SK-N-SH (cell line): ENCODE results near the gene CLDN14. TPM values are rescaled to one million over a fixed set of nuclear protein-coding genes. Genes with fewer than 3 reads are reported as not detected.

Experiments used
- CTCF ChIA-PET: fragments of 300-600, 350-600 bp; formaldehyde crosslinking; extraction: SDS; loops from one replicate; lab custom pipeline; 2021; lab: Yijun Ruan, JAX
- POLR2A ChIA-PET: fragments of 350-600 bp; sonication (Branson Sonifier 250); formaldehyde crosslinking; extraction: SDS; loops from one replicate; lab custom pipeline; 2020; ENCODE audit warnings: antibody characterized with exemption, inconsistent platforms; lab: Yijun Ruan, JAX
- DNase-seq: peaks from one replicate; pipeline ENCODE4 v3.0.0; 2012
- H2AFZ ChIP-seq: fragments of 200-600 bp; sonication (generic); 2 replicates; pipeline ENCODE4 v1.8.1; 2016; ENCODE audit warnings: antibody characterized with exemption, mild to moderate bottlenecking, low read depth
- H3F3A ChIP-seq: fragments of 200-600 bp; sonication (generic); replicated peaks from 2 replicates; pipeline ENCODE3; 2016; ENCODE audit warnings: antibody characterized with exemption, mild to moderate bottlenecking; ENCODE audit not compliant: insufficient read depth
- H3K27ac ChIP-seq, 2 experiments: fragments of 200-500 bp in 1 of 2; fragments of 200-600 bp in 1 of 2; sonication (Bioruptor generic) in 1 of 2; sonication (generic), shearing (Covaris generic) in 1 of 2; 2 replicates each; pipeline versions ENCODE4 v1.5.1 to v1.6.1; 2014 to 2016; ENCODE audit warnings: low read depth in 2 of 2, inconsistent platforms in 1 of 2, low read length in 1 of 2, mild to moderate bottlenecking in 1 of 2, mixed read lengths in 1 of 2
- H3K27me3 ChIP-seq: fragments of 200-600 bp; sonication (generic), shearing (Covaris generic); 2 replicates; pipeline ENCODE4 v1.6.1; 2016; ENCODE audit warnings: mixed run types; ENCODE audit not compliant: insufficient read depth
- H3K36me3 ChIP-seq, 2 experiments: fragments of 200-500 bp in 1 of 2; fragments of 200-600 bp in 1 of 2; sonication (Bioruptor generic) in 1 of 2; sonication (generic) in 1 of 2; replicated peaks in 1 of 2; 2 replicates each; pipeline versions ENCODE3 to v1.5.1; 2014 to 2016; ENCODE audit warnings: low read length in 1 of 2, mild to moderate bottlenecking in 1 of 2; ENCODE audit not compliant: insufficient read depth in 2 of 2, control insufficient read depth in 1 of 2
- H3K4me1 ChIP-seq, 2 experiments: fragments of 200-500 bp in 1 of 2; fragments of 200-600 bp in 1 of 2; sonication (Bioruptor generic) in 1 of 2; sonication (generic), shearing (Covaris generic) in 1 of 2; 2 replicates each; pipeline versions ENCODE4 v1.5.1 to v1.6.1; 2014 to 2016; ENCODE audit warnings: low read depth in 1 of 2, low read length in 1 of 2, mixed run types in 1 of 2; ENCODE audit not compliant: insufficient read depth in 2 of 2, control insufficient read depth in 1 of 2
- H3K4me2 ChIP-seq: fragments of 200-600 bp; sonication (generic), shearing (Covaris generic); 2 replicates; pipeline ENCODE4 v1.6.1; 2017; ENCODE audit warnings: mixed run types
- H3K4me3 ChIP-seq, 2 experiments: fragments of 200-500 bp in 1 of 2; fragments of 200-600 bp in 1 of 2; sonication (Bioruptor generic) in 1 of 2; sonication (generic), shearing (Covaris generic) in 1 of 2; 2 replicates each; pipeline versions ENCODE4 v1.5.1 to v1.8.1; 2014 to 2016; ENCODE audit warnings: low read depth in 2 of 2, inconsistent platforms in 1 of 2, low read length in 1 of 2, mild to moderate bottlenecking in 1 of 2, mixed read lengths in 1 of 2, moderate library complexity in 1 of 2
- H3K79me2 ChIP-seq: fragments of 200-600 bp; sonication (generic); 2 replicates; pipeline ENCODE4 v1.8.1; 2017; ENCODE audit warnings: mild to moderate bottlenecking; ENCODE audit not compliant: insufficient read depth
- H3K9ac ChIP-seq: fragments of 200-600 bp; sonication (generic); 2 replicates; pipeline ENCODE4 v1.6.1; 2017; ENCODE audit warnings: mixed run types
- H3K9me2 ChIP-seq: fragments of 200-600 bp; sonication (generic); 2 replicates; pipeline ENCODE4 v1.6.1; 2017; ENCODE audit warnings: mixed run types
- H3K9me3 ChIP-seq: fragments of 200-600 bp; sonication (generic); 2 replicates; pipeline ENCODE4 v1.6.1; 2017; ENCODE audit warnings: mixed run types, mild to moderate bottlenecking, moderate library complexity
- H4K20me1 ChIP-seq: fragments of 200-600 bp; sonication (generic); 2 replicates; pipeline ENCODE4 v1.6.1; 2017; ENCODE audit warnings: mild to moderate bottlenecking, mixed run types; ENCODE audit not compliant: insufficient read depth
- EP300 ChIP-seq, 2 experiments: IDR thresholded peaks; 2 replicates each; pipeline versions ENCODE4 v1.4.0 to v1.6.1; 2012; ENCODE audit warnings: borderline replicate concordance in 1 of 2, low read depth in 1 of 2, low read length in 1 of 2
- MXI1 ChIP-seq: IDR thresholded peaks from 2 replicates; pipeline ENCODE4 v1.6.1; 2012; ENCODE audit warnings: mild to moderate bottlenecking, low read depth, low read length, improper control_type of control experiment
- POLR2AphosphoS5 ChIP-seq: IDR thresholded peaks from 2 replicates; pipeline ENCODE4 v1.6.1; 2012; ENCODE audit warnings: low read depth, low read length
- RAD21 ChIP-seq: IDR thresholded peaks from 2 replicates; pipeline ENCODE4 v1.6.1; 2012; ENCODE audit warnings: mild to moderate bottlenecking, low read length
- RCOR1 ChIP-seq: fragments of 150-350 bp; IDR thresholded peaks from 2 replicates; pipeline ENCODE4 v1.6.1; 2017; ENCODE audit warnings: antibody characterized with exemption, low read length
- RFX5 ChIP-seq: IDR thresholded peaks from 2 replicates; pipeline ENCODE4 v1.6.1; 2012; ENCODE audit warnings: mild to moderate bottlenecking, improper control_type of control experiment, low read length
- RXRA ChIP-seq: IDR thresholded peaks from 2 replicates; pipeline ENCODE4 v1.4.0; 2012; ENCODE audit warnings: low read depth, mild to moderate bottlenecking, borderline replicate concordance
- TEAD4 ChIP-seq: IDR thresholded peaks from 2 replicates; pipeline ENCODE4 v1.4.0; 2012; ENCODE audit warnings: mild to moderate bottlenecking, borderline replicate concordance; ENCODE audit not compliant: insufficient read depth
- WGBS: methylation state at CpG from one replicate; pipeline ENCODE4 v1.1.6; 2017; ENCODE audit warnings: low lambda C conversion rate; 5-methylcytosine and 5-hydroxymethylcytosine counted together
- polyA plus RNA-seq, 3 experiments: library from polyadenylated mRNA; depleted of rRNA; stranded (reverse); fragments of >200 nt; gene quantifications; 2 replicates each; pipeline ENCODE4 v1.2.3, GENCODE V29; 2012
- TF ChIP-seq, protein P1 (sequence below): fragments of 150-350 bp; IDR thresholded peaks from 2 replicates; pipeline ENCODE4 v1.6.1; 2017; ENCODE audit warnings: antibody characterized with exemption, low read length, low read depth, borderline replicate concordance
- TF ChIP-seq, protein P2 (sequence below): IDR thresholded peaks from 2 replicates; pipeline ENCODE4 v1.4.0; 2012; ENCODE audit warnings: low read depth, borderline replicate concordance
- TF ChIP-seq, protein P3 (sequence below): fragments of 150-350 bp; IDR thresholded peaks from 2 replicates; pipeline ENCODE4 v1.6.1; 2016; ENCODE audit warnings: mild to moderate bottlenecking, low read depth, low read length
- TF ChIP-seq, protein P4 (sequence below): IDR thresholded peaks from 2 replicates; pipeline ENCODE4 v1.4.0; 2012; ENCODE audit warnings: low read depth
- TF ChIP-seq, protein P5 (sequence below): fragments of 200-600 bp; sonication (generic); IDR thresholded peaks from 2 replicates; pipeline ENCODE4 v1.6.1; 2017; ENCODE audit warnings: antibody characterized with exemption, mild to moderate bottlenecking, moderate library complexity
- TF ChIP-seq, protein P6 (sequence below): IDR thresholded peaks from 2 replicates; pipeline ENCODE4 v1.6.1; 2012; ENCODE audit warnings: mild to moderate bottlenecking, low read depth, low read length, moderate library complexity
- TF ChIP-seq, protein P7 (sequence below): IDR thresholded peaks from 2 replicates; pipeline ENCODE4 v1.4.0; 2012; ENCODE audit warnings: low read depth, borderline replicate concordance

Gene CLDN14
- polyA plus RNA-seq, 1 of the 3 experiments (the other 2 are of a cell fraction) = not detected

DNA sequence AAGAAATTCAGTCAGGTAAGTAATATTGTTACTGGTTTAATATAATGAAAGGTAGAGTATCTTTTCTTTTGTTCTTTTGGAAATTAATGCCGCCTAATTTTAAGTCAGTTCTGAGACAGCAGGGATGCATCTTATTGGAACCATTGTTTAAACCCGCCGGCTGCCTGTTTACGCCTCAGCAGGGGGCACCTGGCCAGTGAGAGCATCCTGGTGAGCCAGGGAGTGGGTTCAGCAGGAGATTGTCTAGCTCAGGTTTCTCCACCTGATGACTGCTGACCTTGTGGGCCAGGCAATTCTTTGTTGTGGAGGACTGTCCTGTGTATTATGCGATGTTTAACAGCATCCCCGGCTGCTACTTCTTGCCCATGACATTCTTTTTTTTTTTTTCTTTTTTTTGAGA lies 64.5 kb downstream of the CLDN14 start:
- Histone ChIP-seq H3K27ac (no peak overlapping the region), H3K9me2 (no peaks in the 10 kb centered on the region)
- TF ChIP-seq EP300 (IDR thresholded peaks at IDR 0.05; ENCODE audit: borderline replicate concordance in 1 of 2, low read depth in 1 of 2, low read length in 1 of 2) (no peak), TEAD4 (no peak), RAD21 (no peak), POLR2AphosphoS5 (no peak), RXRA (no peak), MXI1 (no peak), RCOR1 (no peak)
- TF ChIP-seq, protein P1, sequence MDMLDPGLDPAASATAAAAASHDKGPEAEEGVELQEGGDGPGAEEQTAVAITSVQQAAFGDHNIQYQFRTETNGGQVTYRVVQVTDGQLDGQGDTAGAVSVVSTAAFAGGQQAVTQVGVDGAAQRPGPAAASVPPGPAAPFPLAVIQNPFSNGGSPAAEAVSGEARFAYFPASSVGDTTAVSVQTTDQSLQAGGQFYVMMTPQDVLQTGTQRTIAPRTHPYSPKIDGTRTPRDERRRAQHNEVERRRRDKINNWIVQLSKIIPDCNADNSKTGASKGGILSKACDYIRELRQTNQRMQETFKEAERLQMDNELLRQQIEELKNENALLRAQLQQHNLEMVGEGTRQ = no peak
- TF ChIP-seq, protein P2, sequence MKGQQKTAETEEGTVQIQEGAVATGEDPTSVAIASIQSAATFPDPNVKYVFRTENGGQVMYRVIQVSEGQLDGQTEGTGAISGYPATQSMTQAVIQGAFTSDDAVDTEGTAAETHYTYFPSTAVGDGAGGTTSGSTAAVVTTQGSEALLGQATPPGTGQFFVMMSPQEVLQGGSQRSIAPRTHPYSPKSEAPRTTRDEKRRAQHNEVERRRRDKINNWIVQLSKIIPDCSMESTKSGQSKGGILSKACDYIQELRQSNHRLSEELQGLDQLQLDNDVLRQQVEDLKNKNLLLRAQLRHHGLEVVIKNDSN = no peak
- TF ChIP-seq, protein P3, sequence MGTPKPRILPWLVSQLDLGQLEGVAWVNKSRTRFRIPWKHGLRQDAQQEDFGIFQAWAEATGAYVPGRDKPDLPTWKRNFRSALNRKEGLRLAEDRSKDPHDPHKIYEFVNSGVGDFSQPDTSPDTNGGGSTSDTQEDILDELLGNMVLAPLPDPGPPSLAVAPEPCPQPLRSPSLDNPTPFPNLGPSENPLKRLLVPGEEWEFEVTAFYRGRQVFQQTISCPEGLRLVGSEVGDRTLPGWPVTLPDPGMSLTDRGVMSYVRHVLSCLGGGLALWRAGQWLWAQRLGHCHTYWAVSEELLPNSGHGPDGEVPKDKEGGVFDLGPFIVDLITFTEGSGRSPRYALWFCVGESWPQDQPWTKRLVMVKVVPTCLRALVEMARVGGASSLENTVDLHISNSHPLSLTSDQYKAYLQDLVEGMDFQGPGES = no peak
- TF ChIP-seq, protein P4, sequence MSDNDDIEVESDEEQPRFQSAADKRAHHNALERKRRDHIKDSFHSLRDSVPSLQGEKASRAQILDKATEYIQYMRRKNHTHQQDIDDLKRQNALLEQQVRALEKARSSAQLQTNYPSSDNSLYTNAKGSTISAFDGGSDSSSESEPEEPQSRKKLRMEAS = no peak
- TF ChIP-seq, all 33 proteins: peak for 0
- Histone ChIP-seq H4K20me1 (no peaks in the 10 kb centered on the region), H2AFZ (no peak overlapping the region), H3K27me3 (no peaks in the 10 kb centered on the region), H3K9ac (no peak overlapping the region), H3K4me3 (no peak overlapping the region), H3K79me2 (no peaks in the 10 kb centered on the region), H3F3A (no peaks in the 10 kb centered on the region), H3K4me1 (peaks cover 0 to 2% of the 10 kb centered on the region in 2 experiments; a peak in 1 of 4 replicates), H3K4me2 (no peak overlapping the region), H3K9me3 (no peaks in the 10 kb centered on the region), H3K36me3 (peaks cover 4 to 26% of the 10 kb centered on the region in 2 experiments)
- over 99% methylated on average over 6 of the region's 6 CpGs for WGBS
- CTCF ChIA-PET = no interaction called here
- DNase-seq = no peak
- POLR2A ChIA-PET = no interaction called here

DNA sequence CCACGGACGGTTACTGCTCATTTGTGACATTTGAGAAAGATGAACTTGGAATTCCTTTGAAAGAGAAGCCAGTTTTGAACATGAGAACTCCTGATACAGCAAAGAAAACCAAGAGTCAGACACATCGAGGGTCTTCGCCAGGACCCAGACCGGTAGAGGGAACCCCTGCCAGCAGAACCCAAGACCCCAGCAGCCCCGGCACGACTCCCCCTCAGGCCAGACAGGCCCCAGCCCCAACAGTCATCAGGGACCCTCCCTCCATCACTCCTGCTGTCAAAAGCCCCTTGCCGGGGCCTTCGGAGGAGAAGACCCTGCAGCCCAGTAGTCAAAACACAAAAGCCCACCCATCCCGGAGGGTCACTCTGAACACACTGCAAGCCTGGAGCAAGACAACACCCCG lies 67.0 kb downstream of the CLDN14 start:
- Histone ChIP-seq H3K9me3 (no peaks in the 10 kb centered on the region), H3F3A (no peaks in the 10 kb centered on the region), H3K4me3 (no peak overlapping the region), H3K79me2 (no peaks in the 10 kb centered on the region), H3K27me3 (no peaks in the 10 kb centered on the region), H3K27ac (no peak overlapping the region), H3K4me2 (no peak overlapping the region), H3K9ac (no peak overlapping the region), H2AFZ (no peak overlapping the region), H3K36me3 (peaks cover 4 to 26% of the 10 kb centered on the region in 2 experiments), H3K4me1 (no peaks in the 10 kb centered on the region), H3K9me2 (no peaks in the 10 kb centered on the region), H4K20me1 (no peaks in the 10 kb centered on the region)
- ChIA-PET POLR2A (no interaction called here), CTCF (no interaction called here)
- DNase-seq = no peak
- 100% methylated on average over 11 of the region's 11 CpGs for WGBS
- TF ChIP-seq, protein P5, sequence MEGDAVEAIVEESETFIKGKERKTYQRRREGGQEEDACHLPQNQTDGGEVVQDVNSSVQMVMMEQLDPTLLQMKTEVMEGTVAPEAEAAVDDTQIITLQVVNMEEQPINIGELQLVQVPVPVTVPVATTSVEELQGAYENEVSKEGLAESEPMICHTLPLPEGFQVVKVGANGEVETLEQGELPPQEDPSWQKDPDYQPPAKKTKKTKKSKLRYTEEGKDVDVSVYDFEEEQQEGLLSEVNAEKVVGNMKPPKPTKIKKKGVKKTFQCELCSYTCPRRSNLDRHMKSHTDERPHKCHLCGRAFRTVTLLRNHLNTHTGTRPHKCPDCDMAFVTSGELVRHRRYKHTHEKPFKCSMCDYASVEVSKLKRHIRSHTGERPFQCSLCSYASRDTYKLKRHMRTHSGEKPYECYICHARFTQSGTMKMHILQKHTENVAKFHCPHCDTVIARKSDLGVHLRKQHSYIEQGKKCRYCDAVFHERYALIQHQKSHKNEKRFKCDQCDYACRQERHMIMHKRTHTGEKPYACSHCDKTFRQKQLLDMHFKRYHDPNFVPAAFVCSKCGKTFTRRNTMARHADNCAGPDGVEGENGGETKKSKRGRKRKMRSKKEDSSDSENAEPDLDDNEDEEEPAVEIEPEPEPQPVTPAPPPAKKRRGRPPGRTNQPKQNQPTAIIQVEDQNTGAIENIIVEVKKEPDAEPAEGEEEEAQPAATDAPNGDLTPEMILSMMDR = no peak
- TF ChIP-seq MXI1 (no peak), RCOR1 (no peak), RFX5 (no peak)
- TF ChIP-seq, protein P6, sequence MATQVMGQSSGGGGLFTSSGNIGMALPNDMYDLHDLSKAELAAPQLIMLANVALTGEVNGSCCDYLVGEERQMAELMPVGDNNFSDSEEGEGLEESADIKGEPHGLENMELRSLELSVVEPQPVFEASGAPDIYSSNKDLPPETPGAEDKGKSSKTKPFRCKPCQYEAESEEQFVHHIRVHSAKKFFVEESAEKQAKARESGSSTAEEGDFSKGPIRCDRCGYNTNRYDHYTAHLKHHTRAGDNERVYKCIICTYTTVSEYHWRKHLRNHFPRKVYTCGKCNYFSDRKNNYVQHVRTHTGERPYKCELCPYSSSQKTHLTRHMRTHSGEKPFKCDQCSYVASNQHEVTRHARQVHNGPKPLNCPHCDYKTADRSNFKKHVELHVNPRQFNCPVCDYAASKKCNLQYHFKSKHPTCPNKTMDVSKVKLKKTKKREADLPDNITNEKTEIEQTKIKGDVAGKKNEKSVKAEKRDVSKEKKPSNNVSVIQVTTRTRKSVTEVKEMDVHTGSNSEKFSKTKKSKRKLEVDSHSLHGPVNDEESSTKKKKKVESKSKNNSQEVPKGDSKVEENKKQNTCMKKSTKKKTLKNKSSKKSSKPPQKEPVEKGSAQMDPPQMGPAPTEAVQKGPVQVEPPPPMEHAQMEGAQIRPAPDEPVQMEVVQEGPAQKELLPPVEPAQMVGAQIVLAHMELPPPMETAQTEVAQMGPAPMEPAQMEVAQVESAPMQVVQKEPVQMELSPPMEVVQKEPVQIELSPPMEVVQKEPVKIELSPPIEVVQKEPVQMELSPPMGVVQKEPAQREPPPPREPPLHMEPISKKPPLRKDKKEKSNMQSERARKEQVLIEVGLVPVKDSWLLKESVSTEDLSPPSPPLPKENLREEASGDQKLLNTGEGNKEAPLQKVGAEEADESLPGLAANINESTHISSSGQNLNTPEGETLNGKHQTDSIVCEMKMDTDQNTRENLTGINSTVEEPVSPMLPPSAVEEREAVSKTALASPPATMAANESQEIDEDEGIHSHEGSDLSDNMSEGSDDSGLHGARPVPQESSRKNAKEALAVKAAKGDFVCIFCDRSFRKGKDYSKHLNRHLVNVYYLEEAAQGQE = no peak
- TF ChIP-seq, protein P7, sequence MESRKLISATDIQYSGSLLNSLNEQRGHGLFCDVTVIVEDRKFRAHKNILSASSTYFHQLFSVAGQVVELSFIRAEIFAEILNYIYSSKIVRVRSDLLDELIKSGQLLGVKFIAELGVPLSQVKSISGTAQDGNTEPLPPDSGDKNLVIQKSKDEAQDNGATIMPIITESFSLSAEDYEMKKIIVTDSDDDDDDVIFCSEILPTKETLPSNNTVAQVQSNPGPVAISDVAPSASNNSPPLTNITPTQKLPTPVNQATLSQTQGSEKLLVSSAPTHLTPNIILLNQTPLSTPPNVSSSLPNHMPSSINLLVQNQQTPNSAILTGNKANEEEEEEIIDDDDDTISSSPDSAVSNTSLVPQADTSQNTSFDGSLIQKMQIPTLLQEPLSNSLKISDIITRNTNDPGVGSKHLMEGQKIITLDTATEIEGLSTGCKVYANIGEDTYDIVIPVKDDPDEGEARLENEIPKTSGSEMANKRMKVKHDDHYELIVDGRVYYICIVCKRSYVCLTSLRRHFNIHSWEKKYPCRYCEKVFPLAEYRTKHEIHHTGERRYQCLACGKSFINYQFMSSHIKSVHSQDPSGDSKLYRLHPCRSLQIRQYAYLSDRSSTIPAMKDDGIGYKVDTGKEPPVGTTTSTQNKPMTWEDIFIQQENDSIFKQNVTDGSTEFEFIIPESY = no peak
